ENCODE measurements around the gene INCENP. TPM values are rescaled to one million over a fixed set of nuclear protein-coding genes. Genes with fewer than 3 reads are reported as not detected.
A peak's percentile ranks its signal among the peaks of the same experiment; 100 is the strongest.

The INCENP gene
- total and polyA plus RNA-seq, 2 of the 13 experiments (the other 11 are each of a cell fraction or from before 2014, with no cell fraction given): 14.1 to 37.3 TPM

- TF ChIP-seq GABPA (IDR thresholded peaks at IDR 0.05; ENCODE audit: low read depth, low read length): peak; percentile 80
- peak; percentile 95 for TF ChIP-seq GABPA (CRISPR knock-in tag; IDR thresholded peaks at IDR 0.05; ENCODE audit: low read depth)
- TF ChIP-seq HDAC1 (CRISPR knock-in tag; IDR thresholded peaks at IDR 0.05): peak; percentile 77
- no peak for TF ChIP-seq AHDC1 (CRISPR knock-in tag; IDR thresholded peaks at IDR 0.05; ENCODE audit: borderline replicate concordance)
- no peak for TF ChIP-seq HNRNPL (IDR thresholded peaks at IDR 0.05; ENCODE audit: low read depth, low read length)
- peak; percentile 96 for TF ChIP-seq NFYC (CRISPR knock-in tag; IDR thresholded peaks at IDR 0.05)
- TF ChIP-seq MYPOP (CRISPR knock-in tag; IDR thresholded peaks at IDR 0.05): peak; percentile 58
- no peak for TF ChIP-seq SOX5 (CRISPR knock-in tag; IDR thresholded peaks at IDR 0.05; ENCODE audit: borderline replicate concordance)
- peak; percentile 12; the same call in 1 of the 2 replicates for TF ChIP-seq BCL3 (CRISPR knock-in tag; IDR thresholded peaks at IDR 0.05)
- peak; percentile 96 for TF ChIP-seq TFDP1 (CRISPR knock-in tag; IDR thresholded peaks at IDR 0.05; ENCODE audit: borderline replicate concordance)
- TF ChIP-seq, protein P1, sequence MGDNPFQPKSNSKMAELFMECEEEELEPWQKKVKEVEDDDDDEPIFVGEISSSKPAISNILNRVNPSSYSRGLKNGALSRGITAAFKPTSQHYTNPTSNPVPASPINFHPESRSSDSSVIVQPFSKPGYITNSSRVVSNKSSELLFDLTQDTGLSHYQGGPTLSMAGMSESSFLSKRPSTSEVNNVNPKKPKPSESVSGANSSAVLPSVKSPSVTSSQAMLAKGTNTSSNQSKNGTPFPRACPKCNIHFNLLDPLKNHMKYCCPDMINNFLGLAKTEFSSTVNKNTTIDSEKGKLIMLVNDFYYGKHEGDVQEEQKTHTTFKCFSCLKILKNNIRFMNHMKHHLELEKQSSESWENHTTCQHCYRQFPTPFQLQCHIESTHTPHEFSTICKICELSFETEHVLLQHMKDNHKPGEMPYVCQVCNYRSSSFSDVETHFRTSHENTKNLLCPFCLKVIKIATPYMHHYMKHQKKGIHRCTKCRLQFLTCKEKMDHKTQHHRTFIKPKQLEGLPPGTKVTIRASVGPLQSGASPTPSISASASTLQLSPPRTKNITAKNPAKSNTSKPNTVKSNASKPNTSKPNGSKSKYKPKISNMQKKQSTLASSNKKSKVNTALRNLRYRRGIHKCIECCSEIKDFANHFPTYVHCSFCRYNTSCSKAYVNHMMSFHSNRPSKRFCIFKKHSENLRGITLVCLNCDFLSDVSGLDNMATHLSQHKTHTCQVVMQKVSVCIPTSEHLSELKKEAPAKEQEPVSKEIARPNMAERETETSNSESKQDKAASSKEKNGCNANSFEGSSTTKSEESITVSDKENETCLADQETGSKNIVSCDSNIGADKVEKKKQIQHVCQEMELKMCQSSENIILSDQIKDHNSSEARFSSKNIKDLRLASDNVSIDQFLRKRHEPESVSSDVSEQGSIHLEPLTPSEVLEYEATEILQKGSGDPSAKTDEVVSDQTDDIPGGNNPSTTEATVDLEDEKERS (CRISPR knock-in tag; IDR thresholded peaks at IDR 0.05): no peak
- peak; percentile 99 for TF ChIP-seq TFDP2 (CRISPR knock-in tag; IDR thresholded peaks at IDR 0.05)
- no peak for TF ChIP-seq ETV6 (CRISPR knock-in tag; conservative IDR thresholded peaks at IDR 0.05)
- TF ChIP-seq ZNF878 (CRISPR knock-in tag; IDR thresholded peaks at IDR 0.05): peak; percentile 83; the same call in 1 of the 2 replicates
- no peak for TF ChIP-seq ZNF205 (CRISPR knock-in tag; IDR thresholded peaks at IDR 0.05)
- no peak for TF ChIP-seq MAFG (CRISPR knock-in tag; IDR thresholded peaks at IDR 0.05)
- TF ChIP-seq PCBP1 (IDR thresholded peaks at IDR 0.05; ENCODE audit: borderline replicate concordance, low read depth, low read length): no peak
Measured at GRCh38 chr11:62123669-62124185, at the start of gene INCENP (continued).

Measured in HepG2 (cell line).